Measurements from ENCODE around the gene DDAH2.

DDAH2 gene

GRCh38 chr6:31761343-31761742 is 32.2 kb upstream of the DDAH2 start:
- no peak for DNase-seq (ENCODE audit: low read depth)
- no peak for TF ChIP-seq CTCF (IDR thresholded peaks at IDR 0.05; ENCODE audit: control insufficient read depth, insufficient read depth, low read depth, low read length, missing control alignments)
- no peak overlapping the region for H3K4me3 ChIP-seq (ENCODE audit: control insufficient read depth, low read depth, low read length)

GRCh38 chr6:31760790-31761189 is 31.7 kb upstream of the DDAH2 start:
- no peak for TF ChIP-seq CTCF (IDR thresholded peaks at IDR 0.05; ENCODE audit: control insufficient read depth, insufficient read depth, low read depth, low read length, missing control alignments)
- no peak for DNase-seq (ENCODE audit: low read depth)
- H3K4me3 ChIP-seq (ENCODE audit: control insufficient read depth, low read depth, low read length), result no peak overlapping the region

GRCh38 chr6:31758281-31758680 is 29.2 kb upstream of the DDAH2 start:
- H3K4me3 ChIP-seq (ENCODE audit: control insufficient read depth, low read depth, low read length), result no peak overlapping the region
- no peak for TF ChIP-seq CTCF (IDR thresholded peaks at IDR 0.05; ENCODE audit: control insufficient read depth, insufficient read depth, low read depth, low read length, missing control alignments)
- DNase-seq (ENCODE audit: low read depth), result no peak

GRCh38 chr6:31752739-31753319 is 23.7 kb upstream of the DDAH2 start:
- no peak overlapping the region for H3K4me3 ChIP-seq (ENCODE audit: control insufficient read depth, low read depth, low read length)
- no peak for TF ChIP-seq CTCF (IDR thresholded peaks at IDR 0.05; ENCODE audit: control insufficient read depth, insufficient read depth, low read depth, low read length, missing control alignments)
- no peak for DNase-seq (ENCODE audit: low read depth)

GRCh38 chr6:31750411-31751022 is 21.4 kb upstream of the DDAH2 start:
- H3K4me3 ChIP-seq (ENCODE audit: control insufficient read depth, low read depth, low read length), result no peak overlapping the region
- DNase-seq (ENCODE audit: low read depth), result no peak
- no peak for TF ChIP-seq CTCF (IDR thresholded peaks at IDR 0.05; ENCODE audit: control insufficient read depth, insufficient read depth, low read depth, low read length, missing control alignments)

GRCh38 chr6:31749301-31750036 is 20.4 kb upstream of the DDAH2 start:
- DNase-seq (ENCODE audit: low read depth), result no peak
- H3K4me3 ChIP-seq (ENCODE audit: control insufficient read depth, low read depth, low read length), result no peak overlapping the region

More at GRCh38 chr6:31749301-31750036, 20.4 kb upstream of the DDAH2 start:
- TF ChIP-seq CTCF (IDR thresholded peaks at IDR 0.05; ENCODE audit: control insufficient read depth, insufficient read depth, low read depth, low read length, missing control alignments), result no peak

Measured in AG09309 (cell line).